Measurements from ENCODE around the gene DOCK1. TPM values are rescaled to one million over a fixed set of nuclear protein-coding genes. Genes with fewer than 3 reads are reported as not detected.

DOCK1 gene
- total RNA-seq, 2 donors from 2014 or later, result 52.9 to 76.7 TPM

DNA sequence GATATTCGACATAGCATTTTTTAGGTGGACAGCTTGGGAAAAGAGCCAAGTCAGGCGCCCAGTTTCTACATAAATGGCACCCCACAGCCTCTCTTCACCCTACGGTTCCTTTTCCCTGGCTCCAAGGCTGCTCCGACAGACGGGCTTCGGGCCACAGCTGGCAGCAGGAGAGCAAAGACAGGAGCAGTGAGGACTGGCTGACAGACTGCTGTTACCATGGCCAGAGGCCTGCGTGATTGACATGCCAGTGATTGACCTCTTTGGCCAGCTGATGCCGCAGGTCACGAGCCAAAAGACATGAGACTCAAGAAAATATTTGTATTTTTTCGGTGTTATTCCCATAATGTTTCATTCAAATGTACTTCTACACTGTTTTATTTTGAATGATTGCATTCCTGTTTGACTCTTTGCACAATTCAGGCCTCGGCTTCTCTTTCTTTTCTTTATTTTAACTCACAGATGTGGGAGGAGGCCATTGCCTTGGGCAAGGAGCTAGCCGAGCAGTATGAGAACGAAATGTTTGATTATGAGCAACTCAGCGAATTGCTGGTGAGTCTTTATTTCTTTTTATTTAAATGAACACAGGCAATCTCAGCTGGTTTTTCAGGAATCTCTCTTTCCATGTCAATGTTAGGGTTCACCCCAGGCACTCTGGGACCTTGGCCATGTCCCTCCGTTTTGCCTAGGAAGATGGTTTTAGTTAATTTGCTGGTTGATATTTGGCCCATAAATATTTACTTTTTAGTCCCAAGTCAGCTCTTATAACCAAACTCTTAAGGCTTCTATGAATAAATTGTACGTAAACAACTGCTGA lies 497.6 kb downstream of the DOCK1 start:
- Histone ChIP-seq H3K4me3 (no peak overlapping the region), H3K27ac (peak overlapping the region; percentile 18 to 19), H3K36me3 (no peaks in the 10 kb centered on the region), H3K4me1 (ENCODE audit: control insufficient read depth in 1 of 2, low read depth in 2 of 2) (peaks cover 0 to 18% of the 10 kb centered on the region in 2 donors), H3K9me3 (no peaks in the 10 kb centered on the region), H3K27me3 (replicated peaks; ENCODE audit: insufficient read depth) (no peaks in the 10 kb centered on the region)
- ATAC-seq (ENCODE audit: insufficient number of reproducible peaks, low FRiP score, low read depth) (no peak), DNase-seq (ENCODE audit: low spot score) (no peak)
- TF ChIP-seq, protein P1, sequence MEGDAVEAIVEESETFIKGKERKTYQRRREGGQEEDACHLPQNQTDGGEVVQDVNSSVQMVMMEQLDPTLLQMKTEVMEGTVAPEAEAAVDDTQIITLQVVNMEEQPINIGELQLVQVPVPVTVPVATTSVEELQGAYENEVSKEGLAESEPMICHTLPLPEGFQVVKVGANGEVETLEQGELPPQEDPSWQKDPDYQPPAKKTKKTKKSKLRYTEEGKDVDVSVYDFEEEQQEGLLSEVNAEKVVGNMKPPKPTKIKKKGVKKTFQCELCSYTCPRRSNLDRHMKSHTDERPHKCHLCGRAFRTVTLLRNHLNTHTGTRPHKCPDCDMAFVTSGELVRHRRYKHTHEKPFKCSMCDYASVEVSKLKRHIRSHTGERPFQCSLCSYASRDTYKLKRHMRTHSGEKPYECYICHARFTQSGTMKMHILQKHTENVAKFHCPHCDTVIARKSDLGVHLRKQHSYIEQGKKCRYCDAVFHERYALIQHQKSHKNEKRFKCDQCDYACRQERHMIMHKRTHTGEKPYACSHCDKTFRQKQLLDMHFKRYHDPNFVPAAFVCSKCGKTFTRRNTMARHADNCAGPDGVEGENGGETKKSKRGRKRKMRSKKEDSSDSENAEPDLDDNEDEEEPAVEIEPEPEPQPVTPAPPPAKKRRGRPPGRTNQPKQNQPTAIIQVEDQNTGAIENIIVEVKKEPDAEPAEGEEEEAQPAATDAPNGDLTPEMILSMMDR (IDR thresholded peaks at IDR 0.05), result no peak

DNA sequence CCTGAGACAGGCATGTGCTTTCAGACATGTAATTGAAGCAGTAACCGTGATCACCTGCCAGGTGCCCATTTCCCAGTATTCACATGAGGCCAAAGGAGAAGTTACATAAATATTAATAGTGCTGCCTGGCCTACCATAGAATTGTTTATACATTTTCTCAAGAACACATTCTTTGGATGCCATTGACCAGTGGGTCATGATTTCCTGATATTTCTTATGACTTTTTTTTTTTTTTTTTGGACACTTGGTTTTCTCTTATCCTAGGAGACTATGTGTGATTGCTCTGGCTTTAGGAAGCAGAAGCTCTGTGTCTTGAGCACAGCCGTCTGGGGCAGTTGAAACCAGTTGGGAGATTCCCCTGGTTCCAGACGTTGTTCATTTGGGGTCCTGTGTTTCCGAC lies 500.0 kb downstream of the DOCK1 start:
- H3K27ac ChIP-seq, result no peak overlapping the region
- no peaks in the 10 kb centered on the region for H3K9me3 ChIP-seq
- H3K4me3 ChIP-seq, result no peak overlapping the region
- ATAC-seq (ENCODE audit: insufficient number of reproducible peaks, low FRiP score, low read depth) (no peak), DNase-seq (ENCODE audit: low spot score) (no peak)
- H3K4me1 ChIP-seq (ENCODE audit: control insufficient read depth in 1 of 2, low read depth in 2 of 2), result peaks cover 0 to 18% of the 10 kb centered on the region in 2 donors
- peaks cover 5% of the 10 kb centered on the region for H3K36me3 ChIP-seq
- H3K27me3 ChIP-seq (replicated peaks; ENCODE audit: insufficient read depth), result no peaks in the 10 kb centered on the region
- TF ChIP-seq, protein P1 (IDR thresholded peaks at IDR 0.05), result no peak

DNA sequence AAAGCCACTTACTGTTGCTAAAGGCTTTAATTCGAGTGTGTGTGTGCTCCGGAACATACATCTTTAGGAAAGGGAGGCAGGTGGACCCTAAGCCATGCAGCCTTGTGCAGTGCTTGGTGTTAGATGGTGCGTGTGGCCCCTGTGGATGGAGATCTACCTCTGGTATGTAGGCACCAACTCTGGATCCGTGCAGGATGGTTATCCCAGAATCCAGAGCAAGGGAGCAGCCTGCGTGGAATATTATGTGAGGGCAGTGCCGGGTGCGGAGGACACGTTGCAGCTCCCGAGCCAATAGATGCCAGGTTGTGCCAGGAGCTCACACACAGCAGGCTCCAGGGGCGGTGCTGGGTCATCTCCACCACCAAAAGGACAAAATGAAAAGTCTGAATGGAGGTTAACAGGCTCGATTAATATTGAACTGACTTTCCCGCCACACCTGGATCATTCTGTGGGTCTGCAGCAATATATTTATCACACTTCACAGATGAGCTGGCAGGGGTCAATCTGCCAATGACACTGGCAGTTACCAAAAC lies 500.9 kb downstream of the DOCK1 start:
- DNase-seq (ENCODE audit: low spot score) (no peak), ATAC-seq (ENCODE audit: insufficient number of reproducible peaks, low FRiP score, low read depth) (no peak)
- no peaks in the 10 kb centered on the region for H3K27me3 ChIP-seq (replicated peaks; ENCODE audit: insufficient read depth)
- peaks cover 9% of the 10 kb centered on the region for H3K36me3 ChIP-seq
- TF ChIP-seq, protein P1 (IDR thresholded peaks at IDR 0.05), result no peak
- no peak overlapping the region for H3K27ac ChIP-seq
- no peak overlapping the region for H3K4me3 ChIP-seq
- no peaks in the 10 kb centered on the region for H3K9me3 ChIP-seq
- H3K4me1 ChIP-seq (ENCODE audit: control insufficient read depth in 1 of 2, low read depth in 2 of 2), result peaks cover 0 to 18% of the 10 kb centered on the region in 2 donors

DNA sequence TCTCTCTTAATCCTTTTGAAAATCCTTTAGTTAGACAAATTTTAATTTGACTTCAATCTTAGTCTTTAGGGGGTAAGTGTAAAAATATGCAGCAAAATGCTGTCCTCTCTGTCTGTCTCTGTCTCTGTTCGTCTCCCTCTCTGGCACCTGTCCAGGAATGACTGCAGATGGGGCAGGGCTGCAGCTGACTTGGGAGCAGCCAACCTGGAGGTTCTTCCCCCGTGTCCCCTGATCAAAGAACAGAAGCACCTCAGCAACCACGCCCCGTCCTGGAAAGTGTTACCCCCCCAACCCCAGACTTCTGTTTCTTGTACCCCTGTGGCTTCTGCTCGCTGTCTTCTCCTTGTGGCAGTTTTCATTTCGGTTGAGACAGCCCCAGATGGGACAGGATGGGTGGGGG lies 502.3 kb downstream of the DOCK1 start:
- Histone ChIP-seq H3K27me3 (replicated peaks; ENCODE audit: insufficient read depth) (no peaks in the 10 kb centered on the region), H3K27ac (no peak overlapping the region), H3K36me3 (peaks cover 13% of the 10 kb centered on the region), H3K4me1 (ENCODE audit: control insufficient read depth in 1 of 2, low read depth in 2 of 2) (peaks cover 0 to 16% of the 10 kb centered on the region in 2 donors), H3K9me3 (no peaks in the 10 kb centered on the region), H3K4me3 (no peak overlapping the region)
- TF ChIP-seq, protein P1 (IDR thresholded peaks at IDR 0.05), result no peak
- ATAC-seq (ENCODE audit: insufficient number of reproducible peaks, low FRiP score, low read depth) (no peak), DNase-seq (ENCODE audit: low spot score) (no peak)

DNA sequence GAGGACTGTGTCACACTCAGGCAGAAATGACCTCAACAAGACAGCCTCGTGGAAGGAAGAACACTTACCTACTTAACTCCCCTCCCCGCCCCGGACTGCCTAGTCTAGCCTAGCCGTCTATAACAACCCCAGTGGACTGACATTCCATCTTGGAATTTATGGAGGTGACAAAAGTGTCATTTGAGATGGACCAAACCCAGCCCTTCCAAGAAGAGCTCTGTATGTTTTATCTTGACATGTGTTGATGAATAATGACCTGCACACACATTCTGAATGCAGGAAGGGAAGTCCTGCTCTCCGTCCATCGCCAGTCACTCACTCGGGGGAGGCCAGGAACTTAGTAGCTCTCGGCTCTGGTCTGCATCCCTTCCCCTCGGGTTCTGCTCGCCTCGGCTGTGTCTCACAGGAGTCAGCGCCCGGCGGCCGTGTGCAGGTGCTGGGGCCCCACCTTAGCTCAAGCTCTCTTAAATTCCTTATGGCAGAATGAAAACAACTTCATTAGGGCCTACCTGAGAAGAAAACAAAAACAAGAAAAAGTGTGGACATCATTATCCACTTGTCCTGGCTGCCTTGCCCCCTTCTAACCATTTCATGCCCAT lies 503.0 kb downstream of the DOCK1 start:
- TF ChIP-seq, protein P1 (IDR thresholded peaks at IDR 0.05), result no peak
- ATAC-seq (ENCODE audit: insufficient number of reproducible peaks, low FRiP score, low read depth) (no peak), DNase-seq (ENCODE audit: low spot score) (no peak)
- no peaks in the 10 kb centered on the region for H3K9me3 ChIP-seq
- H3K27ac ChIP-seq, result no peak overlapping the region
- H3K27me3 ChIP-seq (replicated peaks; ENCODE audit: insufficient read depth), result no peaks in the 10 kb centered on the region
- peaks cover 0 to 10% of the 10 kb centered on the region in 2 donors for H3K4me1 ChIP-seq (ENCODE audit: control insufficient read depth in 1 of 2, low read depth in 2 of 2)
- peaks cover 13% of the 10 kb centered on the region for H3K36me3 ChIP-seq
- no peak overlapping the region for H3K4me3 ChIP-seq
